Smooth muscle cell (in vitro differentiated cells): ENCODE measurements around the gene TRAM2. TPM values are rescaled to one million over a fixed set of nuclear protein-coding genes. Genes with fewer than 3 reads are reported as not detected.

ENCODE experiments used
- DNase-seq: peaks from one replicate; lab custom pipeline; 2025; ENCODE audit not compliant: unreplicated experiment; lab: John Stamatoyannopoulos, UW
- H2AFZ ChIP-seq: fragments of 200-600 bp; sonication (generic); 2 replicates; pipeline ENCODE4 v1.6.0; 2016; ENCODE audit warnings: antibody characterized with exemption, low read depth, mild to moderate bottlenecking
- H3F3A ChIP-seq: fragments of 200-600 bp; sonication (generic); 2 replicates; pipeline ENCODE4 v1.6.0; 2017; ENCODE audit warnings: antibody characterized with exemption, low read depth
- H3K27ac ChIP-seq: fragments of 200-600 bp; sonication (generic); 2 replicates; pipeline ENCODE4 v1.5.1; 2016; ENCODE audit warnings: low read depth, mild to moderate bottlenecking
- H3K27me3 ChIP-seq: fragments of 200-600 bp; sonication (generic); 2 replicates; pipeline ENCODE4 v1.6.1; 2016; ENCODE audit warnings: low read depth, mild to moderate bottlenecking
- H3K36me3 ChIP-seq: fragments of 200-600 bp; sonication (generic); 2 replicates; pipeline ENCODE4 v1.5.1; 2016; ENCODE audit warnings: low read depth
- H3K4me1 ChIP-seq: fragments of 200-600 bp; sonication (generic); 2 replicates; pipeline ENCODE4 v1.5.1; 2016; ENCODE audit warnings: low read depth
- H3K4me2 ChIP-seq: fragments of 200-600 bp; sonication (generic); 2 replicates; pipeline ENCODE4 v1.6.0; 2016; ENCODE audit warnings: mild to moderate bottlenecking
- H3K4me3 ChIP-seq: fragments of 200-600 bp; sonication (generic); 2 replicates; pipeline ENCODE4 v1.5.1; 2016; ENCODE audit warnings: mild to moderate bottlenecking
- H3K79me2 ChIP-seq: fragments of 200-600 bp; sonication (generic); 2 replicates; pipeline ENCODE4 v1.6.0; 2016; ENCODE audit warnings: low read depth, mild to moderate bottlenecking
- H3K9ac ChIP-seq: fragments of 200-600 bp; sonication (generic); 2 replicates; pipeline ENCODE4 v1.6.0; 2016; ENCODE audit warnings: low read depth
- H3K9me3 ChIP-seq: fragments of 200-600 bp; sonication (generic); replicated peaks from 2 replicates; pipeline ENCODE4 v1.5.1; 2016; ENCODE audit warnings: low read depth
- H4K20me1 ChIP-seq: fragments of 200-600 bp; sonication (generic); 2 replicates; pipeline ENCODE4 v1.6.0; 2016; ENCODE audit warnings: low read depth
- CTCF ChIP-seq: fragments of 200-600 bp; sonication (generic); IDR thresholded peaks from 2 replicates; pipeline ENCODE4 v1.5.1; 2017; ENCODE audit warnings: borderline replicate concordance, mild to moderate bottlenecking, antibody characterized with exemption; ENCODE audit not compliant: insufficient read depth, poor library complexity, severe bottlenecking
- WGBS: methylation state at CpG from one replicate; pipeline ENCODE4 v1.1.7; 2016; ENCODE audit warnings: low lambda C conversion rate; 5-methylcytosine and 5-hydroxymethylcytosine counted together
- polyA plus RNA-seq: library from polyadenylated mRNA; unstranded; fragments of >200 nt; fragmentation: Nextera tagmentation; extraction: Ambion mirVana; gene quantifications from 2 replicates; pipeline ENCODE4 v1.2.1, GENCODE V29; 2016
- total RNA-seq: library from RNA; depleted of rRNA; stranded (reverse); fragments of >200 nt; gene quantifications from 2 replicates; pipeline ENCODE4 v1.2.3, GENCODE V29; 2014

The TRAM2 gene
- total and polyA plus RNA-seq, 2 experiments from 2014 or later, result 18.2 to 35.6 TPM

DNA sequence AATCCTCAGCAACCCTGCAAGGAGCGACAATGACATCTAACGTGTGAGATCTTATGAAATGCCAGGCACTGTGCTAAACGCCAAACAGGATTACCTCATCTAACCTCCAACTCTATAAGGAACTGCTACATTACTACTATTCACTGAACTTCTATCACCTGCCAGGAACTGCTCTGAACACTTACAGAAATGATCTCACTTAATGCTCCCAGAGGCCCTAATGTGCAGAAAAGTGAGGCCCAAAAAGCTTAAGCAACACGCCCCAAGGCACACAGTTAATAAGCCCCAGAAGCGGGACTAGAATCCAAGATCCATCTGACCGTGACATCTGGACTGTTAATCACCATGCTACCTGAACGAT is 28.5 kb downstream of the TRAM2 start:
- H2AFZ ChIP-seq, result no peak overlapping the region
- TF ChIP-seq CTCF, result no peak
- no peak overlapping the region for H3K4me2 ChIP-seq
- no peak for DNase-seq
- H3K9ac ChIP-seq, result no peak overlapping the region
- H3K27me3 ChIP-seq, result no peaks in the 10 kb centered on the region
- H4K20me1 ChIP-seq, result peaks cover 34% of the 10 kb centered on the region
- WGBS, result 88% methylated on average over 7 of the region's 7 CpGs
- peaks cover 28% of the 10 kb centered on the region for H3K4me1 ChIP-seq
- H3K36me3 ChIP-seq, result no peaks in the 10 kb centered on the region
- no peak overlapping the region for H3K27ac ChIP-seq
- no peaks in the 10 kb centered on the region for H3F3A ChIP-seq
- peaks cover 56% of the 10 kb centered on the region for H3K79me2 ChIP-seq
- H3K4me3 ChIP-seq, result no peak overlapping the region
- H3K9me3 ChIP-seq, result no peaks in the 10 kb centered on the region

GRCh38 chr6:52547647-52548352 is 29.1 kb downstream of the TRAM2 start:
- Histone ChIP-seq H3K27me3 (no peaks in the 10 kb centered on the region), H3K4me3 (no peak overlapping the region), H3K4me1 (peaks cover 30% of the 10 kb centered on the region), H3K27ac (no peak overlapping the region), H3K4me2 (no peak overlapping the region), H3K9ac (no peak overlapping the region), H3K79me2 (peaks cover 55% of the 10 kb centered on the region), H3K9me3 (no peaks in the 10 kb centered on the region), H2AFZ (no peak overlapping the region), H4K20me1 (peaks cover 28% of the 10 kb centered on the region), H3K36me3 (no peaks in the 10 kb centered on the region), H3F3A (no peaks in the 10 kb centered on the region)
- 66% methylated on average over 9 of the region's 9 CpGs for WGBS
- DNase-seq, result no peak
- TF ChIP-seq CTCF, result no peak

- Histone ChIP-seq H2AFZ (no peak overlapping the region), H3F3A (no peaks in the 10 kb centered on the region), H3K36me3 (no peaks in the 10 kb centered on the region), H3K4me1 (peaks cover 20% of the 10 kb centered on the region), H4K20me1 (peaks cover 22% of the 10 kb centered on the region), H3K79me2 (peaks cover 64% of the 10 kb centered on the region), H3K9me3 (no peaks in the 10 kb centered on the region), H3K4me2 (no peak overlapping the region), H3K27ac (no peak overlapping the region), H3K27me3 (no peaks in the 10 kb centered on the region), H3K4me3 (no peak overlapping the region), H3K9ac (no peak overlapping the region)
- no peak for TF ChIP-seq CTCF
- 97% methylated on average over 3 of the region's 3 CpGs for WGBS
- DNase-seq, result no peak
Measured at GRCh38 chr6:52546678-52547077, 30.2 kb downstream of the TRAM2 start.

- 100% methylated on average over 1 of the region's 1 CpG for WGBS
- no peak for DNase-seq
- peaks cover 66% of the 10 kb centered on the region for H3K79me2 ChIP-seq
- no peak overlapping the region for H3K4me2 ChIP-seq
- no peak overlapping the region for H3K27ac ChIP-seq
- no peaks in the 10 kb centered on the region for H3K9me3 ChIP-seq
- no peaks in the 10 kb centered on the region for H3K36me3 ChIP-seq
- no peak overlapping the region for H3K9ac ChIP-seq
- H3K4me3 ChIP-seq, result no peak overlapping the region
- no peak for TF ChIP-seq CTCF
- no peaks in the 10 kb centered on the region for H3F3A ChIP-seq
- H4K20me1 ChIP-seq, result peaks cover 17% of the 10 kb centered on the region
- peaks cover 15% of the 10 kb centered on the region for H3K4me1 ChIP-seq
- H3K27me3 ChIP-seq, result no peaks in the 10 kb centered on the region
- no peak overlapping the region for H2AFZ ChIP-seq
Measured at GRCh38 chr6:52546192-52546591, 30.7 kb downstream of the TRAM2 start.
